Stimulated activated naive CD4-positive, alpha-beta T cell (primary cell): ENCODE data around the gene NRXN3.

Experiments used
- DNase-seq, 6 experiments: peaks; one replicate each; lab custom pipeline; 2025; lab: John Stamatoyannopoulos, UW

Gene NRXN3

GRCh38 chr14:79693935-79694334, 1523.8 kb downstream of the NRXN3 start:
- DNase-seq: no peak

GRCh38 chr14:79695307-79695706, 1525.1 kb downstream of the NRXN3 start:
- no peak for DNase-seq

- DNase-seq: no peak
Measured at GRCh38 chr14:79698298-79698711, 1528.1 kb downstream of the NRXN3 start.

GRCh38 chr14:79699206-79699605, 1529.0 kb downstream of the NRXN3 start:
- no peak for DNase-seq

GRCh38 chr14:79701371-79701770, 1531.2 kb downstream of the NRXN3 start:
- DNase-seq: no peak

- no peak for DNase-seq
Measured at GRCh38 chr14:79702197-79702596, 1532.0 kb downstream of the NRXN3 start.

- no peak for DNase-seq
Measured at GRCh38 chr14:79703209-79703608, 1533.0 kb downstream of the NRXN3 start.

- no peak for DNase-seq
Measured at GRCh38 chr14:79704041-79704807, 1534.1 kb downstream of the NRXN3 start.

- no peak for DNase-seq
Measured at GRCh38 chr14:79705126-79705894, 1535.1 kb downstream of the NRXN3 start.

- no peak for DNase-seq
Measured at GRCh38 chr14:79706382-79706781, 1536.2 kb downstream of the NRXN3 start.

GRCh38 chr14:79708426-79709388, 1538.5 kb downstream of the NRXN3 start:
- DNase-seq: no peak

- DNase-seq: no peak
Measured at GRCh38 chr14:79709573-79709972, 1539.4 kb downstream of the NRXN3 start.

GRCh38 chr14:79712302-79712950, 1542.3 kb downstream of the NRXN3 start:
- DNase-seq: no peak

- no peak for DNase-seq
Measured at GRCh38 chr14:79721399-79722084, 1551.4 kb downstream of the NRXN3 start.

GRCh38 chr14:79724934-79725717, 1555.0 kb downstream of the NRXN3 start:
- no peak for DNase-seq

- no peak for DNase-seq
Measured at GRCh38 chr14:79727900-79728299, 1557.7 kb downstream of the NRXN3 start.

- DNase-seq: no peak
Measured at GRCh38 chr14:79728331-79728730, 1558.2 kb downstream of the NRXN3 start.

GRCh38 chr14:79729731-79730130, 1559.6 kb downstream of the NRXN3 start:
- no peak for DNase-seq

GRCh38 chr14:79730196-79730595, 1560.0 kb downstream of the NRXN3 start:
- no peak for DNase-seq

GRCh38 chr14:79730953-79731352, 1560.8 kb downstream of the NRXN3 start:
- DNase-seq: no peak
